HG03066 (cell line): ENCODE data around the gene DTD2.

Experiments used
- ATAC-seq: cut with Tn5 transposase; IDR thresholded peaks from one replicate; pipeline ENCODE4 v1.9.1; 2021; ENCODE audit warnings: low read depth; ENCODE audit not compliant: unreplicated experiment

Gene DTD2

GRCh38 chr14:31410048-31410650, 47.2 kb downstream of the DTD2 start:
- ATAC-seq: no peak

DNA sequence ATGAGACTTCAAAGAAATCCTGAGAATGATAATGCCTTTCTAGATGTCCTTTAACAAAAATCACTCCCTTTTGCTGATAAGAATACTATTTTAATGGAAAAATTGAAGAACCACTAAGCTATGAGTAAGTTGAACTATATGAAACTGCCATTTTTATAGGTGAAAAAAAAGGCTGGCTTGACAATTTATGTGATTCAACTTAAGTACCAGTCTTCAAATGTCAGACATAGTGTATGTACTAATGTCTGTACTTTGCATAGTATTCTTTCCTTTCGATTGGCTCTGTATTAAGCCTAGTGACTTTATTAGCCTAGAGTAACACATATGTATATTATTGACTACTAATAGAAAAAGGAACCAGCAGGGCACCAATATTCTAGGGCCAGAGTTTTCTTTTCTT, 48.9 kb downstream of the DTD2 start:
- no peak for ATAC-seq

- no peak for ATAC-seq
Observed at GRCh38 chr14:31405599-31406232, 51.6 kb downstream of the DTD2 start.

DNA sequence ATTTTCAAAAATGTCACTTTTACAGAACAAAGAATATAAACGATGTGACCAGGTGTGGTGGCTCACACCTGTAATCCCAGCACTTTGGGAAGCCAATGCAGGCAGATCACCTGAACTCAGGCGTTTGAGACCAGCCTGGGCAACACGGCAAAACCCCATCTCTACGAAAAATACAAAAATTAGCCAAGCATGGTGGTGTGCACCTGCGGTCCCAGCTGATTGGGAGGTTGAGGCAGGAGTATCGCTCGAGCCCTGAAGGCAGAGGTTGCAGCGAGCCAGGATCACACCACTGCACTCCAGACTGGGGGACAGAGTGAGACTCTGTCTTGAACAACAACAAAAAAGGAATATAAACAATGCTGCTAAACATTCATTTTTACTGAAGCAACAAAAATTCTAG, 52.2 kb downstream of the DTD2 start:
- ATAC-seq: no peak

GRCh38 chr14:31403707-31404106, 53.6 kb downstream of the DTD2 start:
- ATAC-seq: no peak

- no peak for ATAC-seq
Observed at GRCh38 chr14:31402764-31403439, 54.4 kb downstream of the DTD2 start.

GRCh38 chr14:31401369-31401932, 55.9 kb downstream of the DTD2 start:
- ATAC-seq: no peak

GRCh38 chr14:31400031-31400638, 57.2 kb downstream of the DTD2 start:
- no peak for ATAC-seq
